HepG2 (cell line): ENCODE data around the gene SGPL1. TPM values are rescaled to one million over a fixed set of nuclear protein-coding genes. Genes with fewer than 3 reads are reported as not detected.

Experiments
- ATAC-seq: fragments of 200-7000 bp; cut with Tn5 transposase; 3 replicates; pipeline ENCODE4 v1.9.1; 2020; ENCODE audit warnings: mild to moderate bottlenecking, moderate library complexity
- BruUV-seq: library from RNA; stranded (reverse); fragments of 400-500 nt; replicated peaks from 2 replicates; lab custom pipeline; 2021; lab: Mats Ljungman, UMichigan
- CTCF ChIA-PET: fragments of 300-600 bp; formaldehyde crosslinking; extraction: SDS; loops from one replicate; lab custom pipeline; 2021; ENCODE audit warnings: low total read pairs, inconsistent platforms, low intra/inter-chr PET ratio; lab: Yijun Ruan, JAX
- POLR2A ChIA-PET: fragments of 350-600 bp; sonication (Branson Sonifier 250); formaldehyde crosslinking; loops from one replicate; lab custom pipeline; 2020; ENCODE audit warnings: antibody characterized with exemption, inconsistent platforms; lab: Yijun Ruan, JAX
- DNase-seq: peaks from one replicate; pipeline ENCODE4 v3.0.0-alpha.2; 2015; ENCODE audit warnings: low spot score
- FAIRE-seq: peaks from 3 replicates; lab custom pipeline; 2011; peaks lifted over from hg19 to GRCh38; lab: Jason Lieb, UNC
- H2AFZ ChIP-seq: one replicate; pipeline ENCODE4 v1.6.1; 2011; ENCODE audit warnings: low read length, inconsistent platforms
- H3K27ac ChIP-seq: fragments of 300-600 bp; 3 replicates; pipeline ENCODE4 v1.8.0; 2011; ENCODE audit warnings: mixed run types, mild to moderate bottlenecking, mixed read lengths, low read length, inconsistent platforms; ENCODE audit not compliant: insufficient read depth; ENCODE audit errors: extremely low read length
- H3K27me3 ChIP-seq, 2 experiments: fragments of 200-600 bp in 1 of 2; 2 replicates in 1 of 2; 3 replicates in 1 of 2; pipeline versions ENCODE4 v1.6.0 to v1.8.0; 2011; ENCODE audit warnings: low read length in 2 of 2, mild to moderate bottlenecking in 2 of 2, moderate library complexity in 2 of 2, inconsistent platforms in 1 of 2; ENCODE audit not compliant: insufficient read depth in 2 of 2, control insufficient read depth in 1 of 2
- H3K36me3 ChIP-seq, 2 experiments: fragments of 200-600 bp in 1 of 2; replicated peaks in 1 of 2; 2 replicates in 1 of 2; 3 replicates in 1 of 2; pipeline versions ENCODE4 v1.5.1 to v1.8.0; 2011; ENCODE audit warnings: low read length in 2 of 2, inconsistent platforms in 1 of 2; ENCODE audit not compliant: insufficient read depth in 2 of 2, control insufficient read depth in 1 of 2
- H3K4me1 ChIP-seq: 2 replicates; pipeline ENCODE4 v1.5.1; 2012; ENCODE audit warnings: low read length, inconsistent platforms; ENCODE audit not compliant: insufficient read depth
- H3K4me2 ChIP-seq: 2 replicates; pipeline ENCODE4 v1.6.0; 2011; ENCODE audit warnings: low read depth, low read length, inconsistent platforms
- H3K4me3 ChIP-seq, 3 experiments: fragments of 200-600 bp in 1 of 3; sonication (generic), shearing (Covaris generic) in 1 of 3; replicated peaks in 1 of 3; 2 replicates each; pipeline ENCODE4 v1.5.1; 2011 to 2016; ENCODE audit warnings: low read length in 3 of 3, inconsistent platforms in 2 of 3, low read depth in 2 of 3, mild to moderate bottlenecking in 2 of 3, control low read depth in 1 of 3, mixed read lengths in 1 of 3; ENCODE audit not compliant: insufficient read depth in 1 of 3
- H3K79me2 ChIP-seq: one replicate; pipeline ENCODE4 v1.6.1; 2011; ENCODE audit warnings: low read length, inconsistent platforms; ENCODE audit not compliant: insufficient read depth
- H3K9ac ChIP-seq: 2 replicates; pipeline ENCODE4 v1.6.0; 2011; ENCODE audit warnings: mild to moderate bottlenecking, low read depth, low read length, inconsistent platforms; ENCODE audit not compliant: insufficient read depth
- H3K9me3 ChIP-seq: 2 replicates; pipeline ENCODE4 v1.5.1; 2012; ENCODE audit warnings: mild to moderate bottlenecking, low read length
- H4K20me1 ChIP-seq: 2 replicates; pipeline ENCODE4 v1.6.0; 2011; ENCODE audit warnings: inconsistent platforms, mild to moderate bottlenecking, low read length, moderate library complexity; ENCODE audit not compliant: insufficient read depth
- KIAA2018 ChIP-seq: sonication (generic); formaldehyde crosslinking; IDR thresholded peaks from 2 replicates; pipeline ENCODE4 v1.5.0; 2020; ENCODE audit warnings: mild to moderate bottlenecking, missing genetic modification reagents, borderline replicate concordance
- SIN3A ChIP-seq: IDR thresholded peaks from 2 replicates; pipeline ENCODE4 v1.6.1; 2011; ENCODE audit warnings: low read depth, mild to moderate bottlenecking, control low read depth, low read length, borderline replicate concordance
- SRSF4 ChIP-seq: fragments of 200-400 bp; formaldehyde crosslinking; IDR thresholded peaks from one replicate; pipeline ENCODE4 v1.6.1; 2018; ENCODE audit warnings: mild to moderate bottlenecking, low read depth, low read length, moderate library complexity; ENCODE audit not compliant: poor library complexity, severe bottlenecking
- ZNF326 ChIP-seq: sonication (generic); formaldehyde crosslinking; IDR thresholded peaks from 2 replicates; pipeline ENCODE4 v1.4.0; 2020; ENCODE audit warnings: missing genetic modification reagents, borderline replicate concordance
- ZNF777 ChIP-seq: sonication (generic); formaldehyde crosslinking; IDR thresholded peaks from 2 replicates; pipeline ENCODE4 v1.4.0; 2020; ENCODE audit warnings: missing genetic modification reagents
- ZNF800 ChIP-seq: sonication (generic); formaldehyde crosslinking; IDR thresholded peaks from 2 replicates; pipeline ENCODE4 v1.4.0; 2020; ENCODE audit warnings: missing genetic modification reagents
- whole genome bisulfite sequencing: methylation state at CpG from one replicate; pipeline ENCODE4 v1.1.6; 2017; ENCODE audit warnings: low lambda C conversion rate; 5-methylcytosine and 5-hydroxymethylcytosine counted together
- in situ Hi-C: cut with HindIII; loops from 2 replicates; pipeline ENCODE4 v1.10.0; 2017; ENCODE audit warnings: low pct_unique_long_range_greater_than_20kb; ENCODE audit not compliant: extremely low pct_ligation_motif_present
- intact Hi-C: fragments of 100-400 bp; cut with micrococcal nuclease; formaldehyde crosslinking; loops from one replicate; pipeline ENCODE4 v1.10.0; 2022; ENCODE audit not compliant: unreplicated experiment
- polyA plus RNA-seq, 8 experiments: library from polyadenylated mRNA; depleted of rRNA in 3 of 8; stranded (reverse) in 7 of 8; unstranded in 1 of 8; fragments of >200 nt; fragmentation: Illumina TruSeq in 4 of 8; extraction: Trizol in 4 of 8; gene quantifications; 2 replicates each; pipeline versions ENCODE4 v1.2.1 to v1.2.3, GENCODE V29; 2011 to 2016; ENCODE audit warnings: low read depth in 4 of 8, missing spikeins in 1 of 8, mixed read lengths in 1 of 8; ENCODE audit not compliant: insufficient read depth in 1 of 8
- total RNA-seq, 5 experiments: library from RNA; depleted of rRNA; stranded (reverse); fragments of >200 nt; fragmentation: Illumina TruSeq; extraction: Trizol; gene quantifications; 2 replicates each; pipeline ENCODE4 v1.2.3, GENCODE V29; 2016; ENCODE audit warnings: low read depth in 1 of 5

The SGPL1 gene
- total and polyA plus RNA-seq, 2 of the 13 experiments (the other 11 are each of a cell fraction or from before 2014, with no cell fraction given) = 17.6 to 25.0 TPM

GRCh38 chr10:70791386-70792039, 24.2 kb upstream of the SGPL1 start:
- Histone ChIP-seq H3K9ac (no peak overlapping the region), H3K27ac (no peak overlapping the region), H3K9me3 (no peaks in the 10 kb centered on the region), H2AFZ (no peak overlapping the region), H3K79me2 (no peaks in the 10 kb centered on the region), H3K4me3 (no peak overlapping the region), H3K4me2 (no peak overlapping the region), H3K36me3 (no peaks in the 10 kb centered on the region), H4K20me1 (no peaks in the 10 kb centered on the region), H3K4me1 (no peaks in the 10 kb centered on the region), H3K27me3 (peaks cover 0 to 5% of the 10 kb centered on the region in 2 experiments; a peak in 1 of 5 replicates)
- no peak for DNase-seq
- WGBS = 21% methylated on average over 5 of the region's 5 CpGs
- in situ Hi-C loops (no loop called here), intact Hi-C loops (no loop called here)
- ChIA-PET POLR2A (no interaction called here), CTCF (no interaction called here)
- no TSS peak for BruUV-seq
- ATAC-seq = no peak
- TF ChIP-seq ZNF326 (CRISPR knock-in tag) (no peak), SRSF4 (no peak), ZNF777 (CRISPR knock-in tag) (no peak), KIAA2018 (CRISPR knock-in tag) (no peak), SIN3A (no peak), ZNF800 (CRISPR knock-in tag) (no peak)
- no peak for FAIRE-seq
